Erythroblast (primary cell): Measurements from ENCODE around the gene ZNF862.

Experiments used
- GATA1 ChIP-seq: IDR thresholded peaks from 2 replicates; pipeline ENCODE4 v1.6.1; 2011; ENCODE audit warnings: low read depth, mild to moderate bottlenecking, control low read depth, low read length, moderate library complexity
- POLR2A ChIP-seq: IDR thresholded peaks from 2 replicates; pipeline ENCODE4 v1.6.1; 2011; ENCODE audit warnings: mild to moderate bottlenecking, low read length

GRCh38 chr7:149879271-149879743, 41.1 kb downstream of the ZNF862 start:
- TF ChIP-seq POLR2A: no peak
- no peak for TF ChIP-seq GATA1
